ENCODE data around the gene LGR5. TPM values are rescaled to one million over a fixed set of nuclear protein-coding genes. Genes with fewer than 3 reads are reported as not detected.

The LGR5 gene
- polyA plus RNA-seq, 1 donor (not counting 4 experiments of a cell fraction or from before 2014, with no cell fraction given): 0.05 TPM

DNA sequence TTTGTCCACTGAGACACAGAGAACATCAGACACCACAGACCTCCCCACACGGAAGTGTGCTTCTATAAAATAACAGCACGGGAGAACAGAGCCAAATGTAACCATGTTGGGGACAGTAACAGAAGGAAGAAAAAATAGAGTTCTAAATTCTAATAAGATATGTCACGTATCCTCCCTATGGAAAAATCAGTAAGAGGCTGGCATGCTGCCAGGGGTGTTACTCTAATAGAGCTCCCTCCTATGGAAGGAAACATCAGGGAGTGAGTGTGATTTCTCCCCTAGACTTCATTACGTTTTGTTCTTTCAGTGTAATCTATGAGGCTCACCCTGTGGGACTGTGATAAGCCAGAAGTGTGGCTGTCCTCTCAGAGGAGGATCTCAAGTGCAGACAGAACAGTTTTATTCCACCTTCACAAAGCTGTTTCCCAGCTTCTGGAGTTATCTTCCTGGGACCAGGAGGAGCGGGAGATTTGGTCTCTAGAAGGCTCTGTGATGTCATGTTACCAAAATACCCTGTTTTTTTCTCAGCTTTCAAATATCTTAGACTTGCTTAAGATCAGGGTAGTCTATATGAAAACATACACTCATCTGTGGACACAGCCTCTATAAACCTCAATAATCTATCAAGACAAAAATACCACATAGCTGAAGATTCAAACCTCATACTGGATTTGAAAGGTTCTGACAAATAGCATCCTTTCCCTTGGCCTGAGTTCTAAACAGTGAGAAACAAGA lies 154.8 kb downstream of the LGR5 start:
- Histone ChIP-seq H3K27me3 (ENCODE audit: control insufficient read depth, extremely low read depth, insufficient read depth, low read length) (no peaks in the 10 kb centered on the region), H3K9me1 (ENCODE audit: control insufficient read depth, extremely low read depth, insufficient read depth, low read length) (no peaks in the 10 kb centered on the region), H3K9me3 (ENCODE audit: control insufficient read depth, low read depth, low read length) (no peaks in the 10 kb centered on the region), H3K4me2 (ENCODE audit: control insufficient read depth, extremely low read depth, insufficient read depth, low read depth, low read length) (no peak overlapping the region), H3K4me3 (ENCODE audit: control insufficient read depth in 2 of 3, extremely low read depth in 1 of 3, insufficient read depth in 2 of 3, low read depth in 1 of 3, low read length in 3 of 3) (no peak overlapping the region), H3K36me3 (ENCODE audit: control insufficient read depth in 2 of 2, extremely low read depth in 1 of 2, insufficient read depth in 2 of 2, low read length in 2 of 2) (no peaks in the 10 kb centered on the region), H2AFZ (ENCODE audit: control insufficient read depth, low read length) (peak overlapping the region; percentile 78), H3K4me1 (ENCODE audit: control insufficient read depth, extremely low read depth, insufficient read depth, low read length) (peaks cover 2% of the 10 kb centered on the region), H3K79me2 (ENCODE audit: control insufficient read depth, insufficient read depth, low read length) (no peaks in the 10 kb centered on the region), H3K9ac (ENCODE audit: control insufficient read depth, extremely low read depth, insufficient read depth, low read length) (no peak overlapping the region), H3K27ac (ENCODE audit: control insufficient read depth, insufficient read depth, low read length) (no peak overlapping the region), H4K20me1 (ENCODE audit: control insufficient read depth, extremely low read depth, insufficient read depth, low read length) (no peaks in the 10 kb centered on the region)
- dilution Hi-C loops (cut with MboI; ENCODE audit: extremely low pct_ligation_motif_present, low sequenced_read_pairs): no loop called here
- FAIRE-seq: no peak
- no peak for DNase-seq (ENCODE audit: low read depth, low spot score)
- TF ChIP-seq EZH2 (IDR thresholded peaks at IDR 0.05; ENCODE audit: low read length): no peak
- TF ChIP-seq, protein P1, sequence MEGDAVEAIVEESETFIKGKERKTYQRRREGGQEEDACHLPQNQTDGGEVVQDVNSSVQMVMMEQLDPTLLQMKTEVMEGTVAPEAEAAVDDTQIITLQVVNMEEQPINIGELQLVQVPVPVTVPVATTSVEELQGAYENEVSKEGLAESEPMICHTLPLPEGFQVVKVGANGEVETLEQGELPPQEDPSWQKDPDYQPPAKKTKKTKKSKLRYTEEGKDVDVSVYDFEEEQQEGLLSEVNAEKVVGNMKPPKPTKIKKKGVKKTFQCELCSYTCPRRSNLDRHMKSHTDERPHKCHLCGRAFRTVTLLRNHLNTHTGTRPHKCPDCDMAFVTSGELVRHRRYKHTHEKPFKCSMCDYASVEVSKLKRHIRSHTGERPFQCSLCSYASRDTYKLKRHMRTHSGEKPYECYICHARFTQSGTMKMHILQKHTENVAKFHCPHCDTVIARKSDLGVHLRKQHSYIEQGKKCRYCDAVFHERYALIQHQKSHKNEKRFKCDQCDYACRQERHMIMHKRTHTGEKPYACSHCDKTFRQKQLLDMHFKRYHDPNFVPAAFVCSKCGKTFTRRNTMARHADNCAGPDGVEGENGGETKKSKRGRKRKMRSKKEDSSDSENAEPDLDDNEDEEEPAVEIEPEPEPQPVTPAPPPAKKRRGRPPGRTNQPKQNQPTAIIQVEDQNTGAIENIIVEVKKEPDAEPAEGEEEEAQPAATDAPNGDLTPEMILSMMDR (optimal IDR thresholded peaks at IDR 0.05 in 1 of 3, IDR thresholded peaks at IDR 0.05 in 1 of 3, conservative IDR thresholded peaks at IDR 0.05 in 1 of 3; ENCODE audit: extremely low read depth in 1 of 3, insufficient read depth in 2 of 3, low read length in 3 of 3): no peak

DNA sequence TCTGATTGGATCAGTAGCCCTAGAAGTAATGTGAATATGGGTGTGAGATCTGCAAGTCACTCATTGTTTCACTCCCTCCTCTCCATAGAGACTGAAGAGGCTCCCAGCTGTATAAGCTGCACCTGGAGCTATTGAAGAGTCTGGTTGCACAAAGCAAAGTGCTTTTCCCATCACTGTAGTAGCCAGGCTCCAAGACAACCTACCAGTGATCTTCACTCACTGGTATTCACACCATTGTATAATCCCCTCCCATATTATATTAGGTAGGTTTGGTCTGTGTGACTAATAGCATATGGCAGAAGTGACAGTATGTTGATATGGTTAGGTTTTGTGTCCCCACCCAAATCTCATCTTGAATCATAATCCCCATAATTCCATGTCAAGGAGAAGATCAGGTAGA lies 159.6 kb downstream of the LGR5 start:
- Histone ChIP-seq H3K9me1 (ENCODE audit: control insufficient read depth, extremely low read depth, insufficient read depth, low read length) (no peaks in the 10 kb centered on the region), H3K27ac (ENCODE audit: control insufficient read depth, insufficient read depth, low read length) (no peak overlapping the region), H3K36me3 (ENCODE audit: control insufficient read depth in 2 of 2, extremely low read depth in 1 of 2, insufficient read depth in 2 of 2, low read length in 2 of 2) (no peaks in the 10 kb centered on the region), H3K79me2 (ENCODE audit: control insufficient read depth, insufficient read depth, low read length) (no peaks in the 10 kb centered on the region), H4K20me1 (ENCODE audit: control insufficient read depth, extremely low read depth, insufficient read depth, low read length) (no peaks in the 10 kb centered on the region), H3K4me3 (ENCODE audit: control insufficient read depth in 2 of 3, extremely low read depth in 1 of 3, insufficient read depth in 2 of 3, low read depth in 1 of 3, low read length in 3 of 3) (no peak overlapping the region), H3K27me3 (ENCODE audit: control insufficient read depth, extremely low read depth, insufficient read depth, low read length) (no peaks in the 10 kb centered on the region), H2AFZ (ENCODE audit: control insufficient read depth, low read length) (no peak overlapping the region), H3K9ac (ENCODE audit: control insufficient read depth, extremely low read depth, insufficient read depth, low read length) (no peak overlapping the region), H3K4me1 (ENCODE audit: control insufficient read depth, extremely low read depth, insufficient read depth, low read length) (no peaks in the 10 kb centered on the region), H3K9me3 (ENCODE audit: control insufficient read depth, low read depth, low read length) (no peaks in the 10 kb centered on the region), H3K4me2 (ENCODE audit: control insufficient read depth, extremely low read depth, insufficient read depth, low read depth, low read length) (no peak overlapping the region)
- FAIRE-seq (no peak), DNase-seq (ENCODE audit: low read depth, low spot score) (no peak)
- TF ChIP-seq, protein P1 (optimal IDR thresholded peaks at IDR 0.05 in 1 of 3, IDR thresholded peaks at IDR 0.05 in 1 of 3, conservative IDR thresholded peaks at IDR 0.05 in 1 of 3; ENCODE audit: extremely low read depth in 1 of 3, insufficient read depth in 2 of 3, low read length in 3 of 3): no peak
- no peak for TF ChIP-seq EZH2 (IDR thresholded peaks at IDR 0.05; ENCODE audit: low read length)
- dilution Hi-C loops (cut with MboI; ENCODE audit: extremely low pct_ligation_motif_present, low sequenced_read_pairs): no loop called here
